IMR-90 (cell line): ENCODE results near the gene OR2A2. TPM values are rescaled to one million over a fixed set of nuclear protein-coding genes. Genes with fewer than 3 reads are reported as not detected.

Source experiments
- ATAC-seq: fragments of 200-7000 bp; cut with Tn5 transposase; 2 replicates; pipeline ENCODE4 v1.9.1; 2020; ENCODE audit warnings: low read depth, mild to moderate bottlenecking, moderate library complexity
- BruUV-seq: library from RNA; stranded (reverse); fragments of 400-500 nt; replicated peaks from 2 replicates; lab custom pipeline; 2021; lab: Mats Ljungman, UMichigan
- CTCF ChIA-PET: fragments of 300-600 bp; formaldehyde crosslinking; extraction: SDS; loops from one replicate; lab custom pipeline; 2021; ENCODE audit warnings: antibody characterized with exemption; lab: Yijun Ruan, JAX
- POLR2A ChIA-PET: fragments of 300-600 bp; sonication (Branson Sonifier 250); formaldehyde crosslinking; loops from one replicate; lab custom pipeline; 2022; ENCODE audit warnings: antibody characterized with exemption; ENCODE audit not compliant: unreplicated experiment; lab: Charles Lee
- DNase-seq: peaks from one replicate; pipeline ENCODE4 v3.0.0; 2013
- H2AFZ ChIP-seq: replicated peaks from 2 replicates; pipeline ENCODE3; 2013; ENCODE audit warnings: low read length, mild to moderate bottlenecking; ENCODE audit not compliant: poor library complexity
- H2AK5ac ChIP-seq: 2 replicates; pipeline ENCODE4 v1.6.1; 2013; ENCODE audit warnings: low read depth, low read length, inconsistent platforms
- H2AK9ac ChIP-seq: replicated peaks from 2 replicates; pipeline ENCODE3; 2013; ENCODE audit warnings: mild to moderate bottlenecking, low read depth, low read length, moderate library complexity; ENCODE audit not compliant: poor library complexity
- H2BK120ac ChIP-seq: 2 replicates; pipeline ENCODE4 v1.6.1; 2013; ENCODE audit warnings: low read depth, low read length, inconsistent platforms
- H2BK15ac ChIP-seq: 3 replicates; pipeline ENCODE4 v1.6.1; 2013; ENCODE audit warnings: low read depth, low read length, inconsistent platforms
- H2BK20ac ChIP-seq: 2 replicates; pipeline ENCODE4 v1.6.1; 2013; ENCODE audit warnings: low read depth, mild to moderate bottlenecking, inconsistent platforms, low read length, moderate library complexity
- H2BK5ac ChIP-seq: 2 replicates; pipeline ENCODE4 v1.6.1; 2013; ENCODE audit warnings: mild to moderate bottlenecking, low read depth, low read length, inconsistent platforms; ENCODE audit not compliant: poor library complexity, severe bottlenecking
- H3K14ac ChIP-seq: replicated peaks from 2 replicates; pipeline ENCODE4 v1.6.1; 2013; ENCODE audit warnings: low read depth, low read length, inconsistent platforms
- H3K18ac ChIP-seq: 2 replicates; pipeline ENCODE4 v1.6.1; 2013; ENCODE audit warnings: low read depth, low read length, control low read depth
- H3K23ac ChIP-seq: 2 replicates; pipeline ENCODE4 v1.6.1; 2013; ENCODE audit warnings: low read depth, low read length, inconsistent platforms
- H3K27ac ChIP-seq: 2 replicates; pipeline ENCODE4 v1.5.1; 2013; ENCODE audit warnings: mild to moderate bottlenecking, control low read depth, low read length; ENCODE audit not compliant: insufficient read depth
- H3K27me3 ChIP-seq: 2 replicates; pipeline ENCODE4 v1.6.1; 2013; ENCODE audit warnings: low read length; ENCODE audit not compliant: control insufficient read depth, insufficient read depth
- H3K36me3 ChIP-seq: 2 replicates; pipeline ENCODE4 v1.6.1; 2013; ENCODE audit warnings: low read length, mixed read lengths; ENCODE audit not compliant: control insufficient read depth, insufficient read depth
- H3K4ac ChIP-seq: 2 replicates; pipeline ENCODE4 v1.6.1; 2013; ENCODE audit warnings: low read depth, low read length, inconsistent platforms
- H3K4me1 ChIP-seq: 2 replicates; pipeline ENCODE4 v1.6.1; 2013; ENCODE audit warnings: low read length, mixed read lengths; ENCODE audit not compliant: control insufficient read depth, insufficient read depth
- H3K4me2 ChIP-seq: 2 replicates; pipeline ENCODE4 v1.6.1; 2013; ENCODE audit warnings: low read depth, mild to moderate bottlenecking, control low read depth, low read length, moderate library complexity
- H3K4me3 ChIP-seq: 2 replicates; pipeline ENCODE4 v1.5.1; 2013; ENCODE audit warnings: low read depth, mild to moderate bottlenecking, control low read depth, low read length, moderate library complexity; ENCODE audit not compliant: insufficient read depth
- H3K56ac ChIP-seq: 2 replicates; pipeline ENCODE4 v1.6.1; 2013; ENCODE audit warnings: low read length, inconsistent platforms; ENCODE audit not compliant: insufficient read depth; ENCODE audit errors: extremely low read depth
- H3K79me1 ChIP-seq, 2 experiments: 2 replicates each; pipeline ENCODE4 v1.6.1; 2013; ENCODE audit warnings: low read length in 2 of 2, inconsistent platforms in 1 of 2, low read depth in 1 of 2
- H3K9ac ChIP-seq: 2 replicates; pipeline ENCODE4 v1.6.1; 2013; ENCODE audit warnings: low read depth, low read length, control low read depth
- H3K9me1 ChIP-seq: 2 replicates; pipeline ENCODE4 v1.6.1; 2013; ENCODE audit warnings: low read length, inconsistent platforms; ENCODE audit not compliant: insufficient read depth
- H3K9me3 ChIP-seq: 2 replicates; pipeline ENCODE4 v1.6.1; 2013; ENCODE audit warnings: low read length; ENCODE audit not compliant: control insufficient read depth, insufficient read depth
- H4K20me1 ChIP-seq: 2 replicates; pipeline ENCODE4 v1.6.1; 2013; ENCODE audit warnings: low read length, inconsistent platforms; ENCODE audit not compliant: insufficient read depth
- H4K5ac ChIP-seq: 2 replicates; pipeline ENCODE4 v1.6.1; 2013; ENCODE audit warnings: mild to moderate bottlenecking, low read depth, low read length, control low read depth
- H4K8ac ChIP-seq, 2 experiments: 2 replicates each; pipeline ENCODE4 v1.6.1; 2013; ENCODE audit warnings: low read depth in 2 of 2, low read length in 2 of 2, control low read depth in 1 of 2, inconsistent platforms in 1 of 2
- H4K91ac ChIP-seq: 2 replicates; pipeline ENCODE4 v1.6.1; 2013; ENCODE audit warnings: low read depth, low read length, inconsistent platforms; ENCODE audit not compliant: insufficient read depth
- BHLHE40 ChIP-seq: fragments of 150-350 bp; IDR thresholded peaks from 2 replicates; pipeline ENCODE4 v1.6.1; 2016; ENCODE audit warnings: mild to moderate bottlenecking, low read depth, low read length
- CEBPB ChIP-seq: IDR thresholded peaks from 2 replicates; pipeline ENCODE4 v1.6.1; 2012; ENCODE audit warnings: low read depth, low read length, improper control_type of control experiment
- CHD1 ChIP-seq: IDR thresholded peaks from 2 replicates; pipeline ENCODE4 v1.6.1; 2012; ENCODE audit warnings: low read depth, low read length, improper control_type of control experiment
- FOS ChIP-seq: fragments of 150-350 bp; IDR thresholded peaks from 2 replicates; pipeline ENCODE4 v1.6.1; 2016; ENCODE audit warnings: low read depth, low read length
- MAFK ChIP-seq: IDR thresholded peaks from 2 replicates; pipeline ENCODE4 v1.6.1; 2012; ENCODE audit warnings: low read depth, low read length, improper control_type of control experiment
- MAZ ChIP-seq: IDR thresholded peaks from 2 replicates; pipeline ENCODE4 v1.6.1; 2012; ENCODE audit warnings: low read depth, mild to moderate bottlenecking, low read length, improper control_type of control experiment, moderate library complexity, borderline replicate concordance
- MXI1 ChIP-seq: IDR thresholded peaks from 2 replicates; pipeline ENCODE4 v1.6.1; 2012; ENCODE audit warnings: low read depth, mild to moderate bottlenecking, low read length, moderate library complexity, borderline replicate concordance
- NFE2L2 ChIP-seq: fragments of 150-350 bp; IDR thresholded peaks from 2 replicates; pipeline ENCODE4 v1.6.1; 2016; ENCODE audit warnings: low read depth, mild to moderate bottlenecking, low read length
- POLR2A ChIP-seq: IDR thresholded peaks from 2 replicates; pipeline ENCODE4 v1.6.1; 2012; ENCODE audit warnings: mild to moderate bottlenecking, low read depth, low read length
- RAD21 ChIP-seq: IDR thresholded peaks from 2 replicates; pipeline ENCODE4 v1.6.1; 2012; ENCODE audit warnings: low read length, improper control_type of control experiment
- RCOR1 ChIP-seq: IDR thresholded peaks from 2 replicates; pipeline ENCODE4 v1.6.1; 2012; ENCODE audit warnings: mild to moderate bottlenecking, low read length, improper control_type of control experiment; ENCODE audit not compliant: insufficient replicate concordance
- RFX5 ChIP-seq: IDR thresholded peaks from 2 replicates; pipeline ENCODE4 v1.8.0; 2012; ENCODE audit warnings: low read depth, mild to moderate bottlenecking, low read length, moderate library complexity
- SMC3 ChIP-seq: fragments of 150-350 bp; IDR thresholded peaks from 2 replicates; pipeline ENCODE4 v1.6.1; 2016; ENCODE audit warnings: low read depth, mild to moderate bottlenecking, antibody characterized with exemption, low read length, moderate library complexity
- WGBS, 2 experiments: methylation state at CpG; one replicate each; pipeline versions ENCODE4 v1.1.5 to v1.1.7; 2013; ENCODE audit warnings: missing lambda C conversion rate in 2 of 2; ENCODE audit not compliant: insufficient read length in 1 of 2; ENCODE audit errors: extremely low coverage in 2 of 2; 5-methylcytosine and 5-hydroxymethylcytosine counted together
- dilution Hi-C: fragments of 300-500 bp; cut with HindIII; formaldehyde crosslinking; loops from one replicate; pipeline ENCODE4 v1.14.3; 2018; ENCODE audit warnings: low sequenced_read_pairs; ENCODE audit not compliant: unreplicated experiment
- in situ Hi-C: fragments of 300-500 bp; cut with MboI; formaldehyde crosslinking; loops from 3 replicates; pipeline ENCODE4 v1.14.3; 2019; ENCODE audit warnings: low sequenced_read_pairs, inconsistent platforms, mixed read lengths
- intact Hi-C: fragments of 100-400 bp; cut with micrococcal nuclease; formaldehyde crosslinking; loops from 2 replicates; pipeline ENCODE4 v1.10.0; 2022
- polyA plus RNA-seq, 3 experiments: library from polyadenylated mRNA; depleted of rRNA; stranded (reverse); fragments of >200 nt; gene quantifications; 2 replicates each; pipeline ENCODE4 v1.2.3, GENCODE V29; 2012; ENCODE audit warnings: low replicate concordance in 1 of 3
- total RNA-seq: library from RNA; depleted of rRNA; stranded (reverse); fragments of >200 nt; gene quantifications from 2 replicates; pipeline ENCODE4 v1.2.3, GENCODE V29; 2012
- TF ChIP-seq, protein P1 (sequence below): conservative IDR thresholded peaks from 2 replicates; pipeline ENCODE4 v1.5.1; 2012; ENCODE audit warnings: mild to moderate bottlenecking, low read depth, low read length, improper control_type of control experiment
- TF ChIP-seq, protein P2 (sequence below): fragments of 150-350 bp; IDR thresholded peaks from 2 replicates; pipeline ENCODE4 v1.6.1; 2016; ENCODE audit warnings: low read depth, mild to moderate bottlenecking, low read length, moderate library complexity, borderline replicate concordance
- TF ChIP-seq, protein P3 (sequence below): fragments of 150-350 bp; IDR thresholded peaks from 2 replicates; pipeline ENCODE4 v1.6.1; 2017; ENCODE audit warnings: mild to moderate bottlenecking, antibody characterized with exemption, low read length, low read depth

OR2A2 gene
- total and polyA plus RNA-seq, 2 of the 4 experiments (the other 2 are of a cell fraction), result not detected

DNA sequence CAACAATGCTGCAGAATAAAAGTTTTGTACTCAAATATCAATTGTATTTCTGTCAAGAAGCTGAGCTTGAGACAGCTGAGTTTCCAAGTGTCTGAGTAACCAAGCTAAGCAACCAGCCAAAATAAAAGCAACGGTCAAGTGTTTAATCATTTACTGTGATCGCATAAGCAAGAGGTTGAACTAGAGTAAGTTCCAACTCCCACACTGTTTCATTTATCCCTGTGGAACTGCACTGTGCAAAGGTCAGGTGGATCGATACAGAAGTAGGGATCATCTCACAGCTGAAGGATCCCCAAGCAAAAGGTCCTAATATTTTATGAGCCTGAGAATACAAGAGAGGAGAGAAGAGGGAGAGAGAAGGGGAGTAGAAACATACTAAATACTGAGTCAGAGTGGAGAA is 35.0 kb downstream of the OR2A2 start:
- Histone ChIP-seq H3K23ac (no peak overlapping the region), H2BK120ac (no peak overlapping the region), H3K9me1 (no peaks in the 10 kb centered on the region), H2BK5ac (no peak overlapping the region), H2BK20ac (no peak overlapping the region), H3K4ac (no peak overlapping the region), H2AK9ac (no peak overlapping the region), H3K14ac (no peak overlapping the region), H4K91ac (no peak overlapping the region), H2BK15ac (no peak overlapping the region), H3K4me1 (no peaks in the 10 kb centered on the region), H4K20me1 (no peaks in the 10 kb centered on the region), H3K56ac (no peak overlapping the region), H3K4me3 (no peak overlapping the region), H4K8ac (no peak overlapping the region), H4K5ac (no peak overlapping the region), H3K79me1 (no peaks in the 10 kb centered on the region), H3K36me3 (no peaks in the 10 kb centered on the region), H3K9ac (no peak overlapping the region), H3K4me2 (no peak overlapping the region), H3K9me3 (peaks cover 7% of the 10 kb centered on the region), H3K27me3 (no peaks in the 10 kb centered on the region), H2AFZ (no peak overlapping the region), H3K18ac (no peak overlapping the region), H2AK5ac (no peak overlapping the region), H3K27ac (no peak overlapping the region)
- ChIA-PET CTCF (no interaction called here), POLR2A (interaction anchor here (0.6 kb wide), 1 partner anchor 10 kb away, joined by 3 read pairs; no protein-coding TSS in a partner anchor)
- no CpG with 5 or more reads among the region's 3 CpGs for WGBS, 2 experiments
- TF ChIP-seq RAD21 (no peak), RCOR1 (no peak), CEBPB (no peak), MXI1 (no peak), FOS (no peak), SMC3 (no peak), MAZ (no peak), MAFK (no peak), RFX5 (no peak), BHLHE40 (no peak), POLR2A (no peak), NFE2L2 (no peak), CHD1 (no peak)
- TF ChIP-seq, protein P1, sequence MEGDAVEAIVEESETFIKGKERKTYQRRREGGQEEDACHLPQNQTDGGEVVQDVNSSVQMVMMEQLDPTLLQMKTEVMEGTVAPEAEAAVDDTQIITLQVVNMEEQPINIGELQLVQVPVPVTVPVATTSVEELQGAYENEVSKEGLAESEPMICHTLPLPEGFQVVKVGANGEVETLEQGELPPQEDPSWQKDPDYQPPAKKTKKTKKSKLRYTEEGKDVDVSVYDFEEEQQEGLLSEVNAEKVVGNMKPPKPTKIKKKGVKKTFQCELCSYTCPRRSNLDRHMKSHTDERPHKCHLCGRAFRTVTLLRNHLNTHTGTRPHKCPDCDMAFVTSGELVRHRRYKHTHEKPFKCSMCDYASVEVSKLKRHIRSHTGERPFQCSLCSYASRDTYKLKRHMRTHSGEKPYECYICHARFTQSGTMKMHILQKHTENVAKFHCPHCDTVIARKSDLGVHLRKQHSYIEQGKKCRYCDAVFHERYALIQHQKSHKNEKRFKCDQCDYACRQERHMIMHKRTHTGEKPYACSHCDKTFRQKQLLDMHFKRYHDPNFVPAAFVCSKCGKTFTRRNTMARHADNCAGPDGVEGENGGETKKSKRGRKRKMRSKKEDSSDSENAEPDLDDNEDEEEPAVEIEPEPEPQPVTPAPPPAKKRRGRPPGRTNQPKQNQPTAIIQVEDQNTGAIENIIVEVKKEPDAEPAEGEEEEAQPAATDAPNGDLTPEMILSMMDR, result no peak
- TF ChIP-seq, protein P2, sequence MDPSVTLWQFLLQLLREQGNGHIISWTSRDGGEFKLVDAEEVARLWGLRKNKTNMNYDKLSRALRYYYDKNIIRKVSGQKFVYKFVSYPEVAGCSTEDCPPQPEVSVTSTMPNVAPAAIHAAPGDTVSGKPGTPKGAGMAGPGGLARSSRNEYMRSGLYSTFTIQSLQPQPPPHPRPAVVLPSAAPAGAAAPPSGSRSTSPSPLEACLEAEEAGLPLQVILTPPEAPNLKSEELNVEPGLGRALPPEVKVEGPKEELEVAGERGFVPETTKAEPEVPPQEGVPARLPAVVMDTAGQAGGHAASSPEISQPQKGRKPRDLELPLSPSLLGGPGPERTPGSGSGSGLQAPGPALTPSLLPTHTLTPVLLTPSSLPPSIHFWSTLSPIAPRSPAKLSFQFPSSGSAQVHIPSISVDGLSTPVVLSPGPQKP, result no peak
- TF ChIP-seq, protein P3, sequence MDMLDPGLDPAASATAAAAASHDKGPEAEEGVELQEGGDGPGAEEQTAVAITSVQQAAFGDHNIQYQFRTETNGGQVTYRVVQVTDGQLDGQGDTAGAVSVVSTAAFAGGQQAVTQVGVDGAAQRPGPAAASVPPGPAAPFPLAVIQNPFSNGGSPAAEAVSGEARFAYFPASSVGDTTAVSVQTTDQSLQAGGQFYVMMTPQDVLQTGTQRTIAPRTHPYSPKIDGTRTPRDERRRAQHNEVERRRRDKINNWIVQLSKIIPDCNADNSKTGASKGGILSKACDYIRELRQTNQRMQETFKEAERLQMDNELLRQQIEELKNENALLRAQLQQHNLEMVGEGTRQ, result no peak
- DNase-seq, result no peak
- in situ Hi-C loops, result no loop called here
- no TSS peak for BruUV-seq
- intact Hi-C loops, result no loop called here
- no peak for ATAC-seq
- dilution Hi-C loops, result no loop called here
